ENCODE data around the gene PCBP1.
"Not testable (repeated sequence)": the region's sequence is repeated elsewhere in the genome, so short reads cannot be mapped to it uniquely, and the experiment has no call there.

Gene PCBP1

DNA sequence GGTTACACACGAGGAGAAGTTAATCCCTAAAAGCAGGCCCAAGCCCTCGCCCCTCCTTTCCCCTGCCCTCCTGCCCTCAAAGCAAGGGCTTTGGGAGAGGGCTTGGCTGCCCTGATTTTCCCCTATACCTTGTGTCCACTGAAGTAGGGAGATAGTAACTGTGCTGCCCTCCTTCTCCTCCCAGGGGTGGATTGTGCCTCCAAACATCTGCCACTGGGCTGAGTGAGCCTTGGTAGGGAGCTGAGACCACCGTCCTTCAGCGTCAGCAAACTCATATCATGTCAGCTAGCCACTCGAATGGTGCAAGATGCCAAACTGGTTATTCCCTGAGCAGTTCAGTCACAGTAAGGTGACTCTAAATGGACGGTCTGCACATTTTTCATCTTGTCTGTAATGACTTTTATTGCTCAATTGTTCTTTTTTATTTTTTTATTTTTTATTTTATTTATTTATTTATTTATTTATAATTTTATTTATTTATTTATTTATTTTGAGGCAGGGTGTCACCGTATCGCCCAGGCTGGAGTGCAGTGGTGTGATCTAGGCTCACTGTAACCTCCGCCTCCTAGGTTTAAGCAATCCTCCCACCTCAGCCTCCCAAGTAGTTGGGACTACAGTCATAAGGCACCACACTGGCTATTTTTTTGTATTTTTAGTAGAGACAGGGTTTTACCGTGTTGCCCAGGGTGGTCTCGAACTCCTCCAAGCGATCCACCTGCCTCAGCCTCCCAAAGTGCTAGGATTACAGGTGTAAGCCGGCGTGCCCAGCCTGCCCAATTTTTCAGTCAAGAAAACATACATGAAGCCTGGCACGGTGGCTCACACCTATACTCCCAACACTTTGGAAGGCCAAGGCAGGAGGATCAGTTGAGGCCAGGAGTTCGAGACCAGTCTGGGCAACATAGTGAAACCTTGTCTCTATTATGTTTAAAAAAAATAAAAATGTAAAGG is 8.7 kb downstream of the PCBP1 start:
- no peak for DNase-seq (ENCODE audit: low read depth, low spot score)

DNA sequence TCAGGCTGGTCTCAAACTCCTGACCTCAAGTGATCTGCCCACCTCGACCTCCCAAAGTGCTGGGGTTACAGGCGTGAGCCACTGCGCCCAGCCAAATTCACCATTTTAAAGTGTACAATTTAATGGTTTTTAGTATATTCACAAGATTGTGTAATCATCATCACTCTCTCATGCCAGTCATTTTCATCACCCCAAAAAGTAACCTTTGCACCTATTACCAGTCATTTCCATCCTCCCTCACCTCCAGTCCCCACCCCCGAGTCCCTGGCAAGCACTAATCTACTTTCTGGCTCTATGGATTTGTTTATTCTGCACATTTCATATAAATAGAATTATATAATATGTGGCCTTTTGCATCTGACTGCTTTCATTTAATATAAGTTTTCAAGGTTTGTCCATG is 10.8 kb downstream of the PCBP1 start:
- no peak for DNase-seq (ENCODE audit: low read depth, low spot score)

DNA sequence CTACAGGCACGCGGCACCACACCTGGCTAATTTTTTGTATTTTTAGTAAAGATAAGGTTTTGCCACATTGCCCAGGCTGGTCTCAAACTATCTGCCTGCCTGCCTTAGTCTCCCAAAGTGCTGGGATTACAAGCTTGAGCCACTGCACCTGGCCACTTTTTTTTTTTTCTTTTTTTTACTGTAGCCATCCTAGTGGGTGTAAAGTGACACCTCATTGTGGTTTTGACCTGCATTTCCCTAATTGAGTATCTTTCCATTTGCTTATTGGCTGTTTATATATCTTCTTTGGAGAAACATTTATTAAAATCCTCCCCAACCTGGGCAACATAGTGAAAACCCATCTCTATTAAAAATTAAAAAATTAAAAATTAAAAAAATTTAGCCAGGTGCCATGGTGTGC is 12.0 kb downstream of the PCBP1 start:
- DNase-seq (ENCODE audit: low read depth, low spot score), result no peak

DNA sequence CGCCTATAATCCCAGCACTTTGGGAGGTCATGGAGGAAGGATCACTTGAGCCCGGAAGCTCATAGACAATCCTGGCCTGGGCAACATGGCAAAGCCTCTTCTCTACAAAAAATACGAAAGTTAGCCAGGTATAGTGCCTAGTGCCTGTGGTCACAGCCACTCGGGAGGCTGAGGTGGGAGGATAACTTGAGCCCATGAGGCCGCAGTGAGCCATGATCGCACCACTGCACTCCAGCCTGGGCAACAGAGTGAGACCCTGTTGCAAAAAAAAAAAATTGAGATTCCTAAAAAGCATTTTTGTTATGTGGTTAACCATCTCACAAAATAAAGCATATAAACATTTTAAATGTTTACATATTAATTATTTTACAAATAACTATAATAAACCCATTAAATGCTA is 13.9 kb downstream of the PCBP1 start:
- no peak for DNase-seq (ENCODE audit: low read depth, low spot score)

DNA sequence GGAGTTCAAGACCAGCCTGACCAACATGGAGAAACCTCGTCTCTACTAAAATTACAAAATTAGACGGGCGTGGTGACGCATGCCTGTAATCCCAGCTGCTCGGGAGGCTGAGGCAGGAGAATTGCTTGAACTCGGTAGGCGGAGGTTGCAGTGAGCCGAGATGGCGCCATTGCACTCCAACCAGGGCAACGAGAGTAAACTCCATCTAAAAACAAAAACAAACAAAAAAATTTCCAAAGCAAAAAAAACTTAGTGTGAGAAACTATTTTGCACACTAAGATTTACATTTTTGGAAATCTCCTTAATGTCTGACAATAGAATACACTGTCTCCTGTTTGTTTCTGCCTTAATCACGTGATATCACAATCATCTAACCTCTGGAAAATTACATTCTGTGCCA is 14.4 kb downstream of the PCBP1 start:
- DNase-seq (ENCODE audit: low read depth, low spot score), result not testable (repeated sequence)

DNA sequence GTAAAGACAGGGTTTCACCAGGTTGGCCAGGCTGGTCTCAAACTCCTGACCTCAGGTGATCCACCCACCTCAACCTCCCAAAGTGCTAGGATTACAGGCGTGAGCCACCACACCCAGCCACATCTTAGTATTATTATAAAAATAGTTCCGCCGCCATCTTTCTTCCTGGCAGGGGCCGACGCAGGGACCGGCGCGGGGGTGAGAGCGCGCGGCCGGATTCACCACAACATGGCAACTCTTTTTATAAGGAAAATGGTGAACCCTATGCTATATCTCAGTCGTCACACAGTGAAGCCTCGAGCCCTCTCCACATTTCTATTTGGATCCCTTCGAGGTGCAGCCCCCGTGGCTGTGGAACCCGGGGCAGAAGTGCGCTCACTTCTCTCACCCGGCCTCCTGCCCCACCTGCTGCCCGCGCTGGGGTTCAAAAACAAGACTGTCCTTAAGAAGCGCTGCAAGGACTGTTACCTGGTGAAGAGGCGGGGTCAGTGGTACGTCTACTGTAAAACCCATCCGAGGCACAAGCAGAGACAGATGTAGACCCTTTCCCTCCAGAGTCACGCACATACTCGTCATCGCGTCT is 15.1 kb downstream of the PCBP1 start:
- not testable (repeated sequence) for DNase-seq (ENCODE audit: low read depth, low spot score)

DNA sequence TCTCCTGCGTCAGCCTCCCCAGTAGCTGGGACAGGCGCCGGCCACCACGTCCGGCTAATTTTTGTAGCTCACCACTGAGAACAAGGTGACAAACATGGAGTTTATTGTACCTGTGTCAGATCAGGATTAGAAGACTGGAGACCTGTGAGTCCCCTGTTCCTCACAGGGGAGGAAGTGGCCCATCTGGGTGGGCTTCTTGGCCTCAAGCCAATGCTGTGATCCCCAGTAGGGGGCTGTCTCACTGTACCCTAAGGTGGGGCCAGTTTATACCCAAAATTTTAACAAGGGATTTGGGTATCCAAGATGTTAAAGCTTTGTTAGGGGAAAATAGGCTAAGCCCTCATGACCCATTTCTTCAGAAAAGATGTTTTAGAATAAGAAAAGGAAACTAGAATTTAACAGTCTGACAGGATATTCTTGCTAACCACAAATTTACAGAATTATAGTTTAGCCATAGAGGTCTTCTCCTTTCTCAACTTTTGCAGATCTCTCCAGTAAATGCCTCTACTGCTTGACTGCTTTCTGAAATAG is 16.3 kb downstream of the PCBP1 start:
- no peak for DNase-seq (ENCODE audit: low read depth, low spot score)

DNA sequence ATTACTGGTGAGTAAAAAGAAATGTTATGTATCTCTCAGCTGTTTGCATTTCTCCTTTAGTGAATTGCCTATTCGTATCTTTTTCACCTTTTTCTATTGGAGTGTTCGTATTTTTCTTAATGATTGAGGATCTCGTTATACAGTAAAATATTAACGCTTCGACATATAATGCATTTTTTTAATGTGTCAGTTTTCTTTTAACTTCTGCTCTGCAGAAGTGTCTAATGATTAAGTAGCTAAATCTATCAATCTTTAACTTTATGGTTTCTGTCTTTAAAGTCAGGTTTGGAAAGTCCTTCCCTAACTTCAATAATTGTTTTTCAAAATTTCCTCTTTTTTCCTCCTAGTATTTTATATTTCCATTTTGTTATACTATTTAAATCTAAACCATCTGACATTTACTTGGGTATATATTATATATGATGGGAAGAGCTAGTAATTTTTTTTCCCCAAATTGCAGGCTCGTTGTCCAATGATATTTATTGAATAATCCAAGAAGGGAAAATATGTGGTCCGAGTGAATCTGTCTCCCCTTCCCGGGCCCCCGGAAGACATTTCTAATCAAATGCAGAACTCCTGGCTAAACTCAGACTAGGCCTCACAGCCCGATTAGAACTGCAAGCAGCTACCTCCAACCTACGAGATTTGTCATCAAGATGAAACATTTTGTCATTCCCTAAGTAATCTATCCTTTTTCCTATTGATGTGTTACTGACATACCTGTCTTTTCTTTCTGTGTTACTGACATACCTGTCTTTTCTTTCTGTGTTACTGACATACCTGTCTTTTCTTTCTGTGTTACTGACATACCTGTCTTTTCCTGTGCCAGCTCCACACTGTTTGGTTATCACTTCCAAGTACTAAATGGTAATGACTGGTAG is 17.2 kb downstream of the PCBP1 start:
- DNase-seq (ENCODE audit: low read depth, low spot score), result no peak

DNA sequence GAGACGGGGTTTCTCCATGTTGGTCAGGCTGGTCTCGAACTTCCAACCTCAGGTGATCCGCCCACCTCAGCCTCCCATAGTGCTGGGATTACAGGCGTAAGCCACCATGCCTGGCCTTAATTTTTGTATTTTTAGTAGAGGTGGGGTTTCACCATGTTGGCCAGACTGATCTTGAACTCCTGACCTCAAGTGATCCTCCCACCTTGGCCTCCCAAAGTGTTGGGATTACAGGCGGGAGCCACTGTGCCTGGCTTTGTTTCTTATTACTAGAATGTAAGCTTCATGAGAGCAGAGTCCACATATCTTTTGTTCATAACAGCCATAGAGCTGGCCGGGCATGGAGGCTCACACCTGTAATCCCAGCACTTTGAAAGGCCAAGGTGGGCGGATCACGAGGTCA is 18.9 kb downstream of the PCBP1 start:
- DNase-seq (ENCODE audit: low read depth, low spot score), result not testable (repeated sequence)

DNA sequence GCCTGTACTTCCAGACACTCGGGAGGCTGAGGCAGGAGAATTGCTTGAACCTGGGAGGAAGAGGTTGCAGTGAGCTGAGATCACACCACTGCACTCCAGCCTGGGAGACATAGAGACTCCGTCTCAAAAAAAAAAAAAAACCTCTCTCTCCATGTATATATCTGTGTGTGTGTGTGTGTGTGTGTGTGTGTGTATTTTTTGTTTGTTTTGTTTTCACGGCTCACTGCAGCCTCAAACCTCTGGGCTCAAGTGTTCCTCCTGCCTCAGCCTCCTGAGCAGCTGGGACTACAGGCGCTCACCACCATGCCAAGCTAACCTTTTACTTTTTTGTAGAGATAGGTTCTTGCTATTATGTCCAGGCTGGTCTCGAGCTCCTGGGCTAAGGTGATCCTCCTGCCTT is 23.1 kb downstream of the PCBP1 start:
- DNase-seq (ENCODE audit: low read depth, low spot score), result not testable (repeated sequence)

DNA sequence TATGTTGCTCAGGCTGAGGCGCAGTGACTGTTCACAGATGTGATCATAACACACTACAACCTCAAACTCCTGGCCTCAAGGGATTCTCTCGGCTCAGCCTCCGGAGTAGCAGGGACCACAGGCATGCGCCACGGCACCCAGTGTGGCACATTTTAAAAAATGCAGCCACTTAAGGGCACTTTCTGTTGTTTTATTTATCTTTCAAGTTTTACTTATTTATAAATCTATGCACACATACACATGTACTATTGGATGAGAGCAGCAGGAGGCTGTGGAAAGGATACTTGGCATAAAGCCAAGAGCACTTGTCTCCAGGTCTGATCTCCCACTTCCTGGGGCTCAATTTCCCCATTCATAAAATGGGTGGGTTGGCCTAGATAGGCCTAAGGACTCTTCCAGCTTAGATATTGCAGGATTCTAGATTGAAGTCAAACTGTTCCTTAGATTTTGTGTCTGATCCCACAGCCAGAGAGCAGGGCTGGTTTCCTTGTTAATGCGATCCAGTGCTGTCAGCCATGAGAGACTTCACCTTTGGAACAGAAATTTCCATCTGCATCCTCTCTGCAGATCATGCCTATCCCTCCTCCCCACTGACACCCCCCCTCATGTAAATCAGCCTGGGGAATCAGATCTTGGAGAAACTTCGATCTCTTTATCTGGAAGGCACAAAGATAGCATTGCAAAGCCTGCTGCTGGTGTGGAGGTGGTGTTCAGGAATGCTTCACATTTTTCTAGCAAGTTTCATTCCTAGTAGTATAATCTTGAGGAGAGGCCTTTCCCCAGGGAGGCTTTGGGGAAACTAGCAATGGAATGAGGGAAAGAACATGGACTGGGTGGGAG is 24.7 kb downstream of the PCBP1 start:
- DNase-seq (ENCODE audit: low read depth, low spot score), result no peak

DNA sequence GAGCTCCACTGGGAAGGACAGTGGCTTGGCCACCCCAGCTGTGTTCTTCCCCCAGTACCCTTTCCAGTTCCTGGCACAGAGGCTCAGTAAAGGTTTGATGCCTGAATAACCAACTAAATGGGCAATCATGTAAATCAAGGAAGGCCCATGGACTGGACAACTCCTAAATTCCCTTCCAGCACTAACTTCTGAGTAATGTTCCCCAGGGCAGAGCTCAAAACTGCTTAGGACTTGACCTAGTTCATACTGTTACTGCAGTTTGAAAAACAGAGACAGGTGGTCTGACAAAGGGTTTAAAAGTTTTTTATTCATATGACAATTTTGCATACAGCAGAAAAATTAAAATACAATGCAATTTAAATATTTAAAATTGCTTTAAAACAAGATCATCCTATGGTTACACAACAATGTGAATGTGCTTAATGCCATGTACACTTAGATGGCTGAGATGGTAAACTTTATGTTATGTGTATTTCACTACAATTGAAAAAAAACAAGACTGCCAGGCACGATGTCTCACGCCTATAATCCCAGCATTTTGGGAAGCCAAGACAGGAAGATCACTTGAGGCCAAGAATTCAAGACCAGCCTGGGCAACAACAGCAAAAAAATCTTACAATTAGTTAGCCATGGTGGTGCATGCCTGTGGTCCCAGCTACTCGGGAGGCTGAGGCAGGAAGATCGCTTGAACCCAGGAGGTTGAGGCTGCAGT is 26.2 kb downstream of the PCBP1 start:
- no peak for DNase-seq (ENCODE audit: low read depth, low spot score)

DNA sequence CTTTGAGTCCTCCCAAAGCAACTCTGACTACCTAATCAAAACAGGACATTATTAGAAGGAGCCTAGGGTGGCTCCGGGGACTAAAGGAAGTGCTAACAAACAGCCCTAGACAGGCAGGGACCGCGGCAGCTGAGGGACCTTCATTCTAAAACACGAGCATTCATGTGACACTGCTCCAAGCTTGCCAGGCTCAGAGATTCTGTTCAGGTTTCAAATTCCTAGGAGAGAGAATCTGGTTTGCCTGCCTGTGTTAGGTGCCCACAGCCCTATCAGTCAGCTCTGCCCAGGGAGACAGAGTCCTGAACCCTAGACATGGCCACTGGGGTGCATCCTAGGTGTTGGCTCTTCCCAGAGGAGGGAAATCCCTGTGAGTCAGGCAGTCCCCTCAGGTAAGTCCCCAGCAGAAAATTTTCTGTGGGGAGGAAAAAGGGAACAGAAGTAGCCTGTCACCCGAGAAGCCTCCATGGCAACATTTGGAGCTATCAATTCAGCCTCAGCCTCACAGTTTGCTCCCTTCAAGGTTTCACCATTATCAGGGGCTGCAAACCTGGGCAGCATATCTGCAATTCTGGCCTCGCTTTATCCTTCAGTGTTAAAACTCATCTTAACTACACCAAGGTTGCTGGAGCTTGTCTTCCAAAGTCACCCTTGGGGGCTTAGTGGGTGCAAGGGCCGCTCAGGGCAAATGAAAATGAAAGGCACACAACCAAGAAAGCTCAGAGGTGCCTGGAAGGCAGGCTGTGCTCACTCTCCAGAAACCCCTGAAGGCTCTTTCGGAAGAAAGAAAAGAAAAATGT is 28.6 kb downstream of the PCBP1 start:
- DNase-seq (ENCODE audit: low read depth, low spot score), result no peak

DNA sequence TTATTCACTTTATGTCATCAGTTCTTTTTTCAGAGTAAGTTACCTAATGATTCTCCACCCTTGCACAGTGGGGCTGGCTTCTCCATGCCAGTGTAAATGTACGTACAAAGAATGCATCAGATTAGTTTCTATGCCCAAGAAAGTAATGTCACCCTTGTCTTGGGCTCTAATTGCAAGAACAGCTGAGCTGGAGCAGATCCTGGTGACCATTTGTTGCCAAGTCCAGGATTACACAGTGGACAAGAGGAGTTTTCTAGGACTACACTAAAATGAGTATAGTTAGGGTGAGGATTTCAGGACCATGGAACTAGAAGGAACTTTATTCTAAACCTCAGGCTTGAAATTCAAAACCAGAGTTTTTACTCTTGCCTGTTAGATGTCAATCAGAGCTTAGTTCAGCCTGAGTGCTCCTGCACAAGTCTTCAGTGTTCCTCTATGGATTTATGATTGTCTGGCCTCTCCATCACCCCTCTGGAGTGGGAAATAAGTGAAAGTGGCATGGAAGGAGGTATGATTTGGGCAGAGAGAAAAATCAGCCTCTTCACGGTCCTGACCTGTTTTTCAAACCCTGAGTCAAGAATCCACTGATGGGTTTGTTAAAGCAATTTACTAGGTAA is 29.8 kb downstream of the PCBP1 start:
- no peak for DNase-seq (ENCODE audit: low read depth, low spot score)

DNA sequence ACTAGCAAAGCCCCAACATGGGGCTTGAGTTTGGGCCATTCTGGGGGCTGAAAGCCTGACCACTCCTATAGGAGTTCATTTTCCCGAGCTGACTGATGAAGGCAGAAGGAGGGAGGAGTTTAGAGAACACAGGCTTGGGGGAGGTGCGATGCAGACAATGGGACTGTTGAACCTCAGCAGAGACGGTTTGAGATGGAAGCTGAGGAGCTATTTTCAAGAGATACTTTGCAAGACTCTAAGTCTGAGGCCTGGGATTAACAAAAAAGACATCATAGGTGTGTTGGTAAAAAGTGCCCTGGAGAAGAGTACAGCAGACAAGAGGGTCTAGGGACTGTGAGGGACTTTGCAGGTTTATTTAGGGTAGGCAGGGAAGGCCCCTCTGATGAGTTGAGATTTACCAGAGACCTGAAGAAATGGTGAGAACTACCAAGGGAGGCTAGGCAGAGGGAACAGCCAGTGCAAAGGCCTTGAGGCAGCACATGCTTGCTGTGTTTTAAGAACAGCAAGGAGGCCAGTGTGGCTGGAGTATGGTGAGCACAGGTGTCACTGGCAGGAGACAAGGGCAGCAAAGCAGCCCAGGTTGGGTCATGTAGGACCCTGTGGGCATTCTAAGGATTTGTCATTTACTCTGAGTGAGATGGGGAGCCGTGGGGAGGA is 31.6 kb downstream of the PCBP1 start:
- no peak for DNase-seq (ENCODE audit: low read depth, low spot score)

DNA sequence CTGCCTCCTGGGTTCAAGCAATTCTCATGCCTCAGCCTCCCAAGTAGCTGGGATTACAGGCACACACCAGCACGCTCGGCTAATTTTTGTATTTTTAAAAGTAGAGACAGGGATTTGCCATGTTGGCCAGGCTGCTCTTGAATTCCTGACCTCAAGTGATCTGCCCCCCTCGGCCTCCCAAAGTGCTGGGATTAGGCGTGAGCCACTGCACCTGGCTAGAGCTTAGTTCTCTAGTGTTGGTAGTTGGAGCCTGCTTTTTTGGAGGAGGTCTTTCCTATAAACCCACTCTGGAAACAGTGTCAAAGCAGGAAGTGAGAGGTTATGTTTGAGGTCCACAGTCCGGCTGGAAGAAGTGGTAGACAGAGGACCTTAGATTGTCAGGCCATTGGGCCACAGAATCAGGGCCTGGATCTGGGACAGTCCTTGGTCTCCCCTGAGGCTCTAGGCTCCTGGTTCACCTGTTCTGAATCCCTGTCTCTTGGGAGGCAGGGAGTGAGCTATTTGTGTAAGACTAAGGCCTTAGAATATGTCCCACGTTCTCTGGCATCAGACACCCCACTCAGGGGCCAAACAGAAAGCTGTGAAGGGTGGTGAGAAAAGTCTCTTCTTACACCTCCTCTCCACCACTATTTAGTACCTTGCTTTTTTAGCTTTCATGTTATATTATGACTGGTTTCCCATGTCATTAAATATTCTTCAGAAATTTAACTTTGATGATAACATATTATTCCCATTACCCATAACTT is 34.5 kb downstream of the PCBP1 start:
- DNase-seq (ENCODE audit: low read depth, low spot score), result no peak

DNA sequence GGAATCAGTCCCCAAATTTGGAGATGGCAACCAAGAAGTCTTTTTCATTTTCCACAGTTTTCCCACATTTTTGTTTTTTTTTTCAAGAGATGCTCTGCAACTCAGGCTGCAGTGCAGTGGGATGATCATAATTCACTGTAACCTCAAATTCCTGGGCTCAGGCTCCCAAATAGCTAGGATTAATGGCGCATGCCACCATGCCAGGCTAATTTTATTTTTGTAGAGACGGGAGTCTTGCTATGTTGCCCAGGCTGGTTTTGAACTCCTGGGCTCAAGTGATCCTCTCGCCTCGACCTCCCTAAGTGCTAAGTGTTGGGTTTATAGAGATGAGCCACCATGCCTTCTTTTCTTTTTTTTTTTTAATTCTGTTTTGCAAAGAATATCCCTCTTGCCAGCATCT is 35.2 kb downstream of the PCBP1 start:
- DNase-seq (ENCODE audit: low read depth, low spot score), result no peak

Data from activated CD4-positive, CD25-positive, alpha-beta regulatory T cell treated with anti-CD3 and anti-CD28 coated beads, Interleukin-2, amount 50 U/mL, for 16 hours (primary cell).